Transverse colon (tissue), 4 donors: ENCODE measurements around the gene METTL1. TPM values are rescaled to one million over a fixed set of nuclear protein-coding genes. Genes with fewer than 3 reads are reported as not detected.

Experiments
- DNase-seq: peaks from one replicate; pipeline ENCODE4 v3.0.0-alpha.2; 2019
- H3K27ac ChIP-seq, 4 donors: fragments of 200-600 bp; sonication (generic); 2 replicates each; pipeline ENCODE4 v1.5.1; 2016 to 2018; ENCODE audit warnings: inconsistent platforms in 4 of 4
- H3K27me3 ChIP-seq: fragments of 200-600 bp; sonication (generic); 2 replicates; pipeline ENCODE4 v1.5.1; 2017; ENCODE audit warnings: inconsistent platforms
- H3K36me3 ChIP-seq, 4 donors: fragments of 200-600 bp; sonication (generic); 2 replicates each; pipeline ENCODE4 v1.5.1; 2017 to 2019; ENCODE audit warnings: inconsistent platforms in 4 of 4
- H3K4me1 ChIP-seq, 4 donors: fragments of 200-600 bp; sonication (generic); 2 replicates each; pipeline ENCODE4 v1.5.1; 2017 to 2020; ENCODE audit warnings: inconsistent platforms in 4 of 4
- H3K4me3 ChIP-seq, 4 donors: fragments of 200-600 bp; sonication (generic); 1 replicate in 1 of 4; 2 replicates in 3 of 4; pipeline versions ENCODE4 v1.5.1 to v1.6.1; 2017 to 2019; ENCODE audit warnings: inconsistent platforms in 4 of 4
- H3K9me3 ChIP-seq, 2 donors: fragments of 200-600 bp; sonication (generic); 2 replicates each; pipeline ENCODE4 v1.5.1; 2017 to 2019; ENCODE audit warnings: inconsistent platforms in 2 of 2
- EP300 ChIP-seq: sonication (generic); formaldehyde crosslinking; IDR thresholded peaks from one replicate; pipeline ENCODE4 v1.6.1; 2017; ENCODE audit warnings: antibody characterized with exemption, low read depth
- POLR2A ChIP-seq: fragments of 450-650 bp; IDR thresholded peaks from one replicate; pipeline ENCODE4 v1.6.1; 2016; ENCODE audit warnings: antibody characterized with exemption, mild to moderate bottlenecking, moderate library complexity
- POLR2AphosphoS5 ChIP-seq, 3 donors: sonication (generic); formaldehyde crosslinking; IDR thresholded peaks; one replicate each; pipeline ENCODE4 v1.6.1; 2016; ENCODE audit warnings: antibody characterized with exemption in 3 of 3
- WGBS, 2 donors: methylation state at CpG; one replicate each; pipeline ENCODE4 v1.1.5; 2018; ENCODE audit warnings: low coverage in 1 of 2; 5-methylcytosine and 5-hydroxymethylcytosine counted together
- in situ Hi-C, 4 donors: fragments of 200-750 bp; cut with MboI; loops; one replicate each; pipeline versions ENCODE4 v1.15.0 to v1.15.1; 2017; ENCODE audit warnings: low sequenced_read_pairs in 3 of 4, low pct_ligation_motif_present in 1 of 4, low pct_unique_long_range_greater_than_20kb in 1 of 4
- intact Hi-C: fragments of 100-400 bp; cut with DNase I; formaldehyde crosslinking; loops from one replicate; pipeline ENCODE4 v1.15.1; 2023; ENCODE audit warnings: low total_unique reads
- total RNA-seq, 4 donors: library from RNA; depleted of rRNA; stranded (reverse); fragments of >200 nt; gene quantifications; one replicate each; pipeline ENCODE4 v1.1.0, GENCODE V29; 2016
- TF ChIP-seq, protein P1 (sequence below), 5 experiments: fragments of 200-600 bp in 3 of 5; fragments of 450-650 bp in 2 of 5; sonication (generic) in 3 of 5; IDR thresholded peaks; 1 replicate in 2 of 5; 2 replicates in 3 of 5; pipeline ENCODE4 v1.5.1; 2016 to 2017; ENCODE audit warnings: antibody characterized with exemption in 5 of 5, inconsistent platforms in 3 of 5, mild to moderate bottlenecking in 2 of 5, moderate library complexity in 1 of 5

Gene METTL1
- total RNA-seq, 4 donors from 2014 or later, result 4.1 to 7.1 (median 4.5) TPM

DNA sequence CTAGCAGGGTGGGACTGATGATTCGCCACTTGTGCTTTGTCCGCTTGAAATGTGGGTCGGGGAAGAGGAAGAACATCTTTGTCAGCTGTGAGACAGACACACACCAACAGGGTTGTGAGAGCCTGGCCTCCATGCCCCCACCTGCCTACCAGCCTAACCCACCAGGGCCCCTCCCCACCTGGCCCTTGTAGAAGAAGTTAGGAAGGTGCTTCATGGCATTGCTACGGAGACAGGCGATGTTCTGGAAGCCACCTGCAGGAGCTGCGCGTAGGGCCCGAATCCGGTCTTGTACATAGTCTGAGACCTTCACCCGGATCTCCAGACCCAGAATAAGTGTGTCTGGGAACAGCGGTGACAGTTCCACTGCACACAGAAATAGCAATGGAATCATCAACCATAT, 2.3 kb downstream of the METTL1 start:
- H3K27me3 ChIP-seq, result peaks cover 30% of the 10 kb centered on the region
- peaks cover 18 to 49% (median 44%) of the 10 kb centered on the region in 4 donors for H3K4me1 ChIP-seq
- in situ Hi-C loops, result no loop called here
- TF ChIP-seq EP300 (no peak), POLR2A (no peak), POLR2AphosphoS5 (IDR thresholded peaks at IDR 0.05) (no peak)
- TF ChIP-seq, protein P1, sequence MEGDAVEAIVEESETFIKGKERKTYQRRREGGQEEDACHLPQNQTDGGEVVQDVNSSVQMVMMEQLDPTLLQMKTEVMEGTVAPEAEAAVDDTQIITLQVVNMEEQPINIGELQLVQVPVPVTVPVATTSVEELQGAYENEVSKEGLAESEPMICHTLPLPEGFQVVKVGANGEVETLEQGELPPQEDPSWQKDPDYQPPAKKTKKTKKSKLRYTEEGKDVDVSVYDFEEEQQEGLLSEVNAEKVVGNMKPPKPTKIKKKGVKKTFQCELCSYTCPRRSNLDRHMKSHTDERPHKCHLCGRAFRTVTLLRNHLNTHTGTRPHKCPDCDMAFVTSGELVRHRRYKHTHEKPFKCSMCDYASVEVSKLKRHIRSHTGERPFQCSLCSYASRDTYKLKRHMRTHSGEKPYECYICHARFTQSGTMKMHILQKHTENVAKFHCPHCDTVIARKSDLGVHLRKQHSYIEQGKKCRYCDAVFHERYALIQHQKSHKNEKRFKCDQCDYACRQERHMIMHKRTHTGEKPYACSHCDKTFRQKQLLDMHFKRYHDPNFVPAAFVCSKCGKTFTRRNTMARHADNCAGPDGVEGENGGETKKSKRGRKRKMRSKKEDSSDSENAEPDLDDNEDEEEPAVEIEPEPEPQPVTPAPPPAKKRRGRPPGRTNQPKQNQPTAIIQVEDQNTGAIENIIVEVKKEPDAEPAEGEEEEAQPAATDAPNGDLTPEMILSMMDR (IDR thresholded peaks at IDR 0.05), result no peak
- no peaks in the 10 kb centered on the region for H3K9me3 ChIP-seq
- no peak for DNase-seq
- H3K36me3 ChIP-seq, result no peaks in the 10 kb centered on the region
- H3K4me3 ChIP-seq, result no peak overlapping the region
- 96% methylated on average over 11 of the region's 11 CpGs; no CpG with 5 or more reads in 1 of the 2 donors for WGBS, 2 donors
- intact Hi-C loops, result no loop called here
- no peak overlapping the region for H3K27ac ChIP-seq

DNA sequence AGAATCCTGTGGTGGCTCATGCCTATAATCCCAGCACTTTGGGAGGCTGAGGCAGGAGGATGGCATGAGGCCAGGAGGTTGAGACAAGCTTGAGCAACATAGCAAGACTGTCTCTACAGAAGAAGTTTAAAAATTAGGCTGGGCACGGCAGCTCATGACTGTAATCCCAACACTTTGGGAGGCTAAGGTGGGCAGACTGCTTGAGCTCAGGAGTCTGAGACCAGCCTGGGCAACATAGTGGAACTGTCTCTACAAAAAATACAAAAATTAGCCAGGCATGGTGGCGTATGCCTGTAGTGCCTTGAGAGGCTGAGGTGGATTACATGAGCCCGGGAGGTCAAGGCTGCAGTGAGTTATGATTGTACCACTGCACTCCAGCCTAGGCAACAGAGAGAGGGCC, 4.0 kb downstream of the METTL1 start:
- in situ Hi-C loops (no loop called here), intact Hi-C loops (no loop called here)
- Histone ChIP-seq H3K27ac (no peak overlapping the region), H3K36me3 (no peaks in the 10 kb centered on the region), H3K4me3 (no peak overlapping the region), H3K4me1 (peaks cover 15 to 43% (median 40%) of the 10 kb centered on the region in 4 donors), H3K27me3 (peaks cover 43% of the 10 kb centered on the region), H3K9me3 (no peaks in the 10 kb centered on the region)
- TF ChIP-seq, protein P1 (IDR thresholded peaks at IDR 0.05), result no peak
- no peak for TF ChIP-seq EP300
- TF ChIP-seq POLR2AphosphoS5 (IDR thresholded peaks at IDR 0.05), result no peak
- TF ChIP-seq POLR2A, result no peak
- no peak for DNase-seq
- WGBS, 2 donors, result 91% methylated on average over 3 of the region's 3 CpGs; no CpG with 5 or more reads in 1 of the 2 donors

DNA sequence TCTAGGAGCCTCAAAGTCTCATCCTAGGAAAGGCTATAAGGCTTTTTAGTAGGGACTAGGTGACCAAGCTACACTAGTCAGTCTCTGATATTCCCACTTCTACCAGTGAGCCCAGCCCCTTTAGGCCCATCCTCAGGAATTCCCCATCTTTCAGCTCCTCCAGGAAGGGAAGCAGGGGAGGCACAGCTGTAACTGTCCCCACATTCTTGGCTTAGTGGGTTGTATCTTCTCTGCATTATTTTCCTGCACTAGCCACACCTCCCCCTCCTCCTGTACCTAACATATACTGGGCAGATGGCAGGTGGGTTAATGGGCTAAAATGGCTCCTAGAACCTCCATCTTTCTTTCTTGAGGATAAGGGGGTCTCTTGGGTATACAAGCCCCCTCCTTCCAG, 4.6 kb downstream of the METTL1 start:
- H3K9me3 ChIP-seq, result no peaks in the 10 kb centered on the region
- TF ChIP-seq, protein P1 (IDR thresholded peaks at IDR 0.05), result no peak
- TF ChIP-seq POLR2AphosphoS5 (IDR thresholded peaks at IDR 0.05) (no peak), POLR2A (no peak), EP300 (no peak)
- H3K36me3 ChIP-seq, result no peaks in the 10 kb centered on the region
- in situ Hi-C loops, result no loop called here
- H3K27me3 ChIP-seq, result peaks cover 43% of the 10 kb centered on the region
- intact Hi-C loops, result no loop called here
- DNase-seq, result no peak
- H3K4me1 ChIP-seq, result peaks cover 15 to 40% (median 39%) of the 10 kb centered on the region in 4 donors
- H3K27ac ChIP-seq, result no peak overlapping the region
- H3K4me3 ChIP-seq, result no peak overlapping the region

DNA sequence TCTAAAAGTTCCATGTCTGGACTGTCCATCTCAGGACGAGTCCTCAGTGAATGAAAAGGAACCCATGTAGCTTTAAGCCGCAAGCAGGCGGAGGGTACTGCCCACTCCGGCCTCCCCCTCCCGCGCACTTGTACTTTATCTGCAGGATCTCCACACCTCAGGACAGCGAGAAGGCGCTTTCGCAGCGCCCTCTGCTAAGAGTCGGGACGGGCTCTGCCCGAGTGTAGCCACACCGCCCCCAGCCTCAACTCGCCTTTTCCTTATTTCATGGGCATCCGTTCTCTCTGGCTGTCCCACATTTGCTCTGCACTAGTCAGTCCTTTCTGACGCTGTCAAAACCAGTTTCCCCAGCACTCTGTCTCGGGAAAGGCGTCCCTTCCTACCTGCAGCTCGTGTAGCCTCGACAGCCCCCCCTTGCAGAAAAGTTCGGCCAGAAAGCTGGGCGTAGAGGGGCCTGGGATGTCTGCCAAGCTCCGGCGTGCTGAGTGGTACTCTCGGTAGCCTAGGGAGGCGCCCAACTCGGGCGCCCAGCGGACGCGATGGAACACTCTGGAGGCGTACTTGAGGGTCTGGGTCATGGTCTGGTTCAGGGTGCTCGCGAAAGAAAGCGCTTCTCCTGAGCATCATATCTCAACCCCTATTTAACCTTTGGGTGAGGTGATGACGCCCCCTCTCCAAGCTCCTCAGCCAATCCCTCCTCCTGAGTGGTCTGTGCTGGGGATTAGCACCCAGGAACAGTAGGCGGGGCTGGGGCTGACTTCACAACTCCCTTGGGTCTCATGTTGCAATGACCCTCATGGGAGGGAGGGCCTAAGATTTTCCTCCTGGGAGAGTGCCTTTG, 5.2 kb downstream of the METTL1 start, which contains the start of gene CYP27B1:
TSS of gene CYP27B1 (minus strand) at position 615 of the 841 bp plus-strand sequence. CDS start at position 578, 37 bp downstream.
- H3K36me3 ChIP-seq, result no peaks in the 10 kb centered on the region
- in situ Hi-C loops, result no loop called here
- no peaks in the 10 kb centered on the region for H3K9me3 ChIP-seq
- H3K4me1 ChIP-seq, result peaks cover 15 to 40% (median 38%) of the 10 kb centered on the region in 4 donors
- no peak within 1 kb of the TSS for H3K27ac ChIP-seq
- no peak for DNase-seq
- intact Hi-C loops, result no loop called here
- H3K4me3 ChIP-seq, result peak within 1 kb of the TSS in 3 of 4 donors; percentile 26 to 54 (median 41)
- H3K27me3 ChIP-seq, result peaks cover 43% of the 10 kb centered on the region
- 12% methylated on average over 32 of the region's 38 CpGs; no CpG with 5 or more reads in 1 of the 2 donors for WGBS, 2 donors
- TF ChIP-seq POLR2AphosphoS5 (IDR thresholded peaks at IDR 0.05) (no peak), POLR2A (no peak), EP300 (no peak)
- TF ChIP-seq, protein P1 (IDR thresholded peaks at IDR 0.05), result no peak
